ENCODE measurements around the gene GNB1L.
"Not testable (repeated sequence)": the region's sequence is repeated elsewhere in the genome, so short reads cannot be mapped to it uniquely, and the experiment has no call there.

Gene GNB1L

GRCh38 chr22:19799322-19800190, 55.1 kb downstream of the GNB1L start:
- Histone ChIP-seq H3K4me3 (ENCODE audit: low read length) (no peak overlapping the region), H3K36me3 (ENCODE audit: control insufficient read depth, insufficient read depth, low read length) (no peaks in the 10 kb centered on the region), H3K27ac (ENCODE audit: low read depth, low read length) (no peak overlapping the region), H3K27me3 (ENCODE audit: control insufficient read depth, insufficient read depth, low read length) (no peaks in the 10 kb centered on the region), H3K9ac (ENCODE audit: low read length) (no peak overlapping the region), H3K4me1 (ENCODE audit: control insufficient read depth, insufficient read depth, low read length) (no peaks in the 10 kb centered on the region)

- no peaks in the 10 kb centered on the region for H3K36me3 ChIP-seq (ENCODE audit: control insufficient read depth, insufficient read depth, low read length)
- H3K4me1 ChIP-seq (ENCODE audit: control insufficient read depth, insufficient read depth, low read length), result no peaks in the 10 kb centered on the region
- no peak overlapping the region for H3K4me3 ChIP-seq (ENCODE audit: low read length)
- H3K27me3 ChIP-seq (ENCODE audit: control insufficient read depth, insufficient read depth, low read length), result no peaks in the 10 kb centered on the region
- H3K27ac ChIP-seq (ENCODE audit: low read depth, low read length), result no peak overlapping the region
- H3K9ac ChIP-seq (ENCODE audit: low read length), result no peak overlapping the region
Measured at GRCh38 chr22:19798891-19799293, 55.8 kb downstream of the GNB1L start.

- H3K9ac ChIP-seq (ENCODE audit: low read length), result no peak overlapping the region
- no peaks in the 10 kb centered on the region for H3K36me3 ChIP-seq (ENCODE audit: control insufficient read depth, insufficient read depth, low read length)
- no peaks in the 10 kb centered on the region for H3K27me3 ChIP-seq (ENCODE audit: control insufficient read depth, insufficient read depth, low read length)
- H3K4me1 ChIP-seq (ENCODE audit: control insufficient read depth, insufficient read depth, low read length), result no peaks in the 10 kb centered on the region
- H3K27ac ChIP-seq (ENCODE audit: low read depth, low read length), result no peak overlapping the region
- H3K4me3 ChIP-seq (ENCODE audit: low read length), result no peak overlapping the region
Measured at GRCh38 chr22:19798003-19798665, 56.5 kb downstream of the GNB1L start.

GRCh38 chr22:19797086-19798002, 57.3 kb downstream of the GNB1L start:
- H3K9ac ChIP-seq (ENCODE audit: low read length), result no peak overlapping the region
- H3K36me3 ChIP-seq (ENCODE audit: control insufficient read depth, insufficient read depth, low read length), result no peaks in the 10 kb centered on the region
- H3K4me1 ChIP-seq (ENCODE audit: control insufficient read depth, insufficient read depth, low read length), result no peaks in the 10 kb centered on the region
- H3K27ac ChIP-seq (ENCODE audit: low read depth, low read length), result no peak overlapping the region
- no peaks in the 10 kb centered on the region for H3K27me3 ChIP-seq (ENCODE audit: control insufficient read depth, insufficient read depth, low read length)
- H3K4me3 ChIP-seq (ENCODE audit: low read length), result no peak overlapping the region

GRCh38 chr22:19796160-19796559, 58.5 kb downstream of the GNB1L start:
- Histone ChIP-seq H3K27me3 (ENCODE audit: control insufficient read depth, insufficient read depth, low read length) (no peaks in the 10 kb centered on the region), H3K4me1 (ENCODE audit: control insufficient read depth, insufficient read depth, low read length) (no peaks in the 10 kb centered on the region)

GRCh38 chr22:19795617-19796008, 59.1 kb downstream of the GNB1L start:
- no peaks in the 10 kb centered on the region for H3K4me1 ChIP-seq (ENCODE audit: control insufficient read depth, insufficient read depth, low read length)

More at GRCh38 chr22:19796160-19796559, 58.5 kb downstream of the GNB1L start:
- H3K9ac ChIP-seq (ENCODE audit: low read length), result no peak overlapping the region
- H3K4me3 ChIP-seq (ENCODE audit: low read length), result no peak overlapping the region
- H3K36me3 ChIP-seq (ENCODE audit: control insufficient read depth, insufficient read depth, low read length), result no peaks in the 10 kb centered on the region
- H3K27ac ChIP-seq (ENCODE audit: low read depth, low read length), result no peak overlapping the region

GRCh38 chr22:19793661-19794310, 60.9 kb downstream of the GNB1L start:
- Histone ChIP-seq H3K9ac (ENCODE audit: low read length) (no peak overlapping the region), H3K27ac (ENCODE audit: low read depth, low read length) (no peak overlapping the region), H3K27me3 (ENCODE audit: control insufficient read depth, insufficient read depth, low read length) (no peaks in the 10 kb centered on the region), H3K4me1 (ENCODE audit: control insufficient read depth, insufficient read depth, low read length) (no peaks in the 10 kb centered on the region), H3K36me3 (ENCODE audit: control insufficient read depth, insufficient read depth, low read length) (no peaks in the 10 kb centered on the region), H3K4me3 (ENCODE audit: low read length) (no peak overlapping the region)

More at GRCh38 chr22:19795617-19796008, 59.1 kb downstream of the GNB1L start:
- Histone ChIP-seq H3K4me3 (ENCODE audit: low read length) (no peak overlapping the region), H3K27me3 (ENCODE audit: control insufficient read depth, insufficient read depth, low read length) (no peaks in the 10 kb centered on the region), H3K27ac (ENCODE audit: low read depth, low read length) (no peak overlapping the region), H3K36me3 (ENCODE audit: control insufficient read depth, insufficient read depth, low read length) (no peaks in the 10 kb centered on the region), H3K9ac (ENCODE audit: low read length) (no peak overlapping the region)

GRCh38 chr22:19793161-19793560, 61.5 kb downstream of the GNB1L start:
- Histone ChIP-seq H3K27me3 (ENCODE audit: control insufficient read depth, insufficient read depth, low read length) (no peaks in the 10 kb centered on the region), H3K4me3 (ENCODE audit: low read length) (no peak overlapping the region), H3K36me3 (ENCODE audit: control insufficient read depth, insufficient read depth, low read length) (no peaks in the 10 kb centered on the region), H3K27ac (ENCODE audit: low read depth, low read length) (no peak overlapping the region), H3K4me1 (ENCODE audit: control insufficient read depth, insufficient read depth, low read length) (no peaks in the 10 kb centered on the region), H3K9ac (ENCODE audit: low read length) (no peak overlapping the region)

- not testable (repeated sequence) for H3K4me3 ChIP-seq (ENCODE audit: low read length); H3K4me1 ChIP-seq (ENCODE audit: control insufficient read depth, insufficient read depth, low read length); H3K27me3 ChIP-seq (ENCODE audit: control insufficient read depth, insufficient read depth, low read length)
Measured at GRCh38 chr22:19792383-19792896, 62.2 kb downstream of the GNB1L start.

GRCh38 chr22:19791894-19792293, 62.8 kb downstream of the GNB1L start:
- H3K27ac ChIP-seq (ENCODE audit: low read depth, low read length), result no peak overlapping the region
- H3K4me1 ChIP-seq (ENCODE audit: control insufficient read depth, insufficient read depth, low read length), result no peaks in the 10 kb centered on the region
- H3K4me3 ChIP-seq (ENCODE audit: low read length), result no peak overlapping the region
- no peaks in the 10 kb centered on the region for H3K36me3 ChIP-seq (ENCODE audit: control insufficient read depth, insufficient read depth, low read length)
- no peaks in the 10 kb centered on the region for H3K27me3 ChIP-seq (ENCODE audit: control insufficient read depth, insufficient read depth, low read length)
- H3K9ac ChIP-seq (ENCODE audit: low read length), result no peak overlapping the region

More at GRCh38 chr22:19792383-19792896, 62.2 kb downstream of the GNB1L start:
- not testable (repeated sequence) for H3K36me3 ChIP-seq (ENCODE audit: control insufficient read depth, insufficient read depth, low read length); H3K9ac ChIP-seq (ENCODE audit: low read length); H3K27ac ChIP-seq (ENCODE audit: low read depth, low read length)

- Histone ChIP-seq H3K27me3 (ENCODE audit: control insufficient read depth, insufficient read depth, low read length) (no peaks in the 10 kb centered on the region), H3K4me1 (ENCODE audit: control insufficient read depth, insufficient read depth, low read length) (no peaks in the 10 kb centered on the region), H3K4me3 (ENCODE audit: low read length) (no peak overlapping the region), H3K9ac (ENCODE audit: low read length) (no peak overlapping the region), H3K36me3 (ENCODE audit: control insufficient read depth, insufficient read depth, low read length) (no peaks in the 10 kb centered on the region), H3K27ac (ENCODE audit: low read depth, low read length) (no peak overlapping the region)
Measured at GRCh38 chr22:19791243-19791642, 63.4 kb downstream of the GNB1L start.
